ENCODE results near the gene CEP70.

- TF ChIP-seq MAX (IDR thresholded peaks at IDR 0.05) (peak; percentile 97), CREB1 (IDR thresholded peaks at IDR 0.05; ENCODE audit: low read depth) (peak; percentile 58), YY1 (IDR thresholded peaks at IDR 0.05; ENCODE audit: low read depth) (peak; percentile 65; the same call in 1 of the 2 replicates), EGR1 (IDR thresholded peaks at IDR 0.05) (0 out of 2 replicates have a peak, but pooled peaks have one; percentile 30), ZBTB7A (IDR thresholded peaks at IDR 0.05; ENCODE audit: low read depth) (no peak; the same call in 1 of the 2 replicates), RAD21 (IDR thresholded peaks at IDR 0.05; ENCODE audit: low read depth) (peak; percentile 81), EP300 (IDR thresholded peaks at IDR 0.05; ENCODE audit: borderline replicate concordance) (no peak), NFIC (IDR thresholded peaks at IDR 0.05) (no peak), TEAD4 (IDR thresholded peaks at IDR 0.05) (no peak), TCF12 (IDR thresholded peaks at IDR 0.05; ENCODE audit: low read depth) (no peak; the same call in 1 of the 2 replicates), TAF1 (IDR thresholded peaks at IDR 0.05; ENCODE audit: low read depth) (peak; percentile 65), CEBPB (IDR thresholded peaks at IDR 0.05) (peak; percentile 92; the same call in 1 of the 2 replicates)
- TF ChIP-seq, protein P1, sequence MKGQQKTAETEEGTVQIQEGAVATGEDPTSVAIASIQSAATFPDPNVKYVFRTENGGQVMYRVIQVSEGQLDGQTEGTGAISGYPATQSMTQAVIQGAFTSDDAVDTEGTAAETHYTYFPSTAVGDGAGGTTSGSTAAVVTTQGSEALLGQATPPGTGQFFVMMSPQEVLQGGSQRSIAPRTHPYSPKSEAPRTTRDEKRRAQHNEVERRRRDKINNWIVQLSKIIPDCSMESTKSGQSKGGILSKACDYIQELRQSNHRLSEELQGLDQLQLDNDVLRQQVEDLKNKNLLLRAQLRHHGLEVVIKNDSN (IDR thresholded peaks at IDR 0.05): no peak
- TF ChIP-seq, protein P2, sequence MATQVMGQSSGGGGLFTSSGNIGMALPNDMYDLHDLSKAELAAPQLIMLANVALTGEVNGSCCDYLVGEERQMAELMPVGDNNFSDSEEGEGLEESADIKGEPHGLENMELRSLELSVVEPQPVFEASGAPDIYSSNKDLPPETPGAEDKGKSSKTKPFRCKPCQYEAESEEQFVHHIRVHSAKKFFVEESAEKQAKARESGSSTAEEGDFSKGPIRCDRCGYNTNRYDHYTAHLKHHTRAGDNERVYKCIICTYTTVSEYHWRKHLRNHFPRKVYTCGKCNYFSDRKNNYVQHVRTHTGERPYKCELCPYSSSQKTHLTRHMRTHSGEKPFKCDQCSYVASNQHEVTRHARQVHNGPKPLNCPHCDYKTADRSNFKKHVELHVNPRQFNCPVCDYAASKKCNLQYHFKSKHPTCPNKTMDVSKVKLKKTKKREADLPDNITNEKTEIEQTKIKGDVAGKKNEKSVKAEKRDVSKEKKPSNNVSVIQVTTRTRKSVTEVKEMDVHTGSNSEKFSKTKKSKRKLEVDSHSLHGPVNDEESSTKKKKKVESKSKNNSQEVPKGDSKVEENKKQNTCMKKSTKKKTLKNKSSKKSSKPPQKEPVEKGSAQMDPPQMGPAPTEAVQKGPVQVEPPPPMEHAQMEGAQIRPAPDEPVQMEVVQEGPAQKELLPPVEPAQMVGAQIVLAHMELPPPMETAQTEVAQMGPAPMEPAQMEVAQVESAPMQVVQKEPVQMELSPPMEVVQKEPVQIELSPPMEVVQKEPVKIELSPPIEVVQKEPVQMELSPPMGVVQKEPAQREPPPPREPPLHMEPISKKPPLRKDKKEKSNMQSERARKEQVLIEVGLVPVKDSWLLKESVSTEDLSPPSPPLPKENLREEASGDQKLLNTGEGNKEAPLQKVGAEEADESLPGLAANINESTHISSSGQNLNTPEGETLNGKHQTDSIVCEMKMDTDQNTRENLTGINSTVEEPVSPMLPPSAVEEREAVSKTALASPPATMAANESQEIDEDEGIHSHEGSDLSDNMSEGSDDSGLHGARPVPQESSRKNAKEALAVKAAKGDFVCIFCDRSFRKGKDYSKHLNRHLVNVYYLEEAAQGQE (IDR thresholded peaks at IDR 0.05; ENCODE audit: low read depth): no peak
These were observed at the start of gene CEP70 for GRCh38 chr3:138594150-138594934.

Data from Ishikawa (cell line).